Cardiac fibroblast (primary cell): ENCODE measurements around the gene ARHGEF26.
"Not testable (repeated sequence)": the region's sequence is repeated elsewhere in the genome, so short reads cannot be mapped to it uniquely, and the experiment has no call there.

ENCODE experiments used
- DNase-seq, 2 donors: peaks; one replicate each; pipeline versions ENCODE4 v3.0.0 to v3.0.0-alpha.2; 2010; ENCODE audit warnings: low read depth in 2 of 2
- H3K4me3 ChIP-seq, 2 donors: replicated peaks in 1 of 2; 1 replicate in 1 of 2; 2 replicates in 1 of 2; pipeline ENCODE4 v1.5.1; 2011; ENCODE audit warnings: low read depth in 2 of 2, low read length in 2 of 2, mild to moderate bottlenecking in 2 of 2, moderate library complexity in 1 of 2
- CTCF ChIP-seq: IDR thresholded peaks from one replicate; pipeline ENCODE4 v1.5.1; 2011; ENCODE audit warnings: low read depth, mild to moderate bottlenecking, low read length, inconsistent platforms

ARHGEF26 gene

GRCh38 chr3:154086286-154086685, 34.9 kb upstream of the ARHGEF26 start:
- H3K4me3 ChIP-seq: no peak overlapping the region
- TF ChIP-seq CTCF: no peak
- no peak for DNase-seq

GRCh38 chr3:154087756-154088480, 33.3 kb upstream of the ARHGEF26 start:
- DNase-seq, H3K4me3 ChIP-seq: not testable (repeated sequence)

- no peak overlapping the region for H3K4me3 ChIP-seq
- TF ChIP-seq CTCF: no peak
- peak in 1 of 2 donors; percentile 6 for DNase-seq
These were observed 31.5 kb upstream of the ARHGEF26 start for GRCh38 chr3:154089421-154090420.

GRCh38 chr3:154094051-154094450, 27.1 kb upstream of the ARHGEF26 start:
- no peak for TF ChIP-seq CTCF
- no peak for DNase-seq
- H3K4me3 ChIP-seq: no peak overlapping the region

GRCh38 chr3:154095832-154096421, 25.3 kb upstream of the ARHGEF26 start:
- DNase-seq: peak; percentile 67 to 70
- no peak overlapping the region for H3K4me3 ChIP-seq
- TF ChIP-seq CTCF: peak; percentile 48

GRCh38 chr3:154098376-154098775, 22.8 kb upstream of the ARHGEF26 start:
- peak in 1 of 2 donors; percentile 16 for DNase-seq
- H3K4me3 ChIP-seq: no peak overlapping the region
- no peak for TF ChIP-seq CTCF

- no peak for DNase-seq
- no peak for TF ChIP-seq CTCF
- no peak overlapping the region for H3K4me3 ChIP-seq
These were observed 20.6 kb upstream of the ARHGEF26 start for GRCh38 chr3:154100556-154100955.
